ENCODE measurements around the gene C19orf67. TPM values are rescaled to one million over a fixed set of nuclear protein-coding genes. Genes with fewer than 3 reads are reported as not detected.

Gene C19orf67
- total RNA-seq (2014; rRNA removed; shearing (Covaris generic)): not detected in 2 replicates

DNA sequence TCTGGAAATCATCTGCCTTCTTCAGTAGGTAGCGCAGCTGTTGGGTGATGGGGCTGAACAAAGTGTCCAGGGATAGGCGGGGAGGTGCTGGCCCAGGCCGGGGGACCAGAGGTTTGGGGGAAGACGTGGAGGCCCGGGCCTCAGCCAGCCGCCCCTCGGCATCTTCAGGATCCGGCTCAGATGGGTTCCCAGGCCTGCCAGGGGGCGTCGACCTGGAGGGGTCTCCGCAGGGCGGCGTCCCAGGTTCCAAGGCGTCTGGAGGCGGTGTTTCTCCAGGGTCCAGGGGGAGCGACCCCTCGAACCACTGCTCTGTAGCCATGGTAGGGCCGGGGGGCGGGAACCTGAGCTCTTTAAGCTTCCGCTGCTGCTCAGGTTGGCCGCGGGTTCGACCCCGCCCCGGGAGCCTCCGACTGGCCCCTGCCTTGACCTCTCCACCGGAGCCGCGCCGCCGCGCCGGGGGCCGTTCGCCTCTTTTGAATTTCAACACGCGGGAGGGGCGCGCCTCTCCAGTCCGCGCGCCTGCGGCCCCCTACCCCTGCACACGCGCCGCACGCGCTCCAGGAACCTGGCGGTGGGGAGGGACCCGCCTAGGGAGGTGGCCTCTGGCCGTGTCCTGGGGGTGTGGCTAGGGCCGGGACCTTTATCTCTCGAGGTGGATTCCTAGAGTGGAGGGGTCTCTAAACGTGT lies at the start of gene C19orf67:
C19orf67 (minus strand) TSS at position 475 of the 687 bp plus-strand sequence; CDS start at position 319, 156 bp downstream.
- H3K27me3 ChIP-seq (replicated peaks): no peaks in the 10 kb centered on the region
- no peaks in the 10 kb centered on the region for H3K9me3 ChIP-seq (replicated peaks)
- no peak within 1 kb of the TSS for H3K4me3 ChIP-seq
- no peak for DNase-seq (ENCODE audit: low read depth in 1 of 2, low spot score in 2 of 2)
- H3K27ac ChIP-seq: no peak within 1 kb of the TSS
- H3K36me3 ChIP-seq: peaks cover 19% of the 10 kb centered on the region
- H3K4me1 ChIP-seq (replicated peaks): peaks cover 19% of the 10 kb centered on the region

DNA sequence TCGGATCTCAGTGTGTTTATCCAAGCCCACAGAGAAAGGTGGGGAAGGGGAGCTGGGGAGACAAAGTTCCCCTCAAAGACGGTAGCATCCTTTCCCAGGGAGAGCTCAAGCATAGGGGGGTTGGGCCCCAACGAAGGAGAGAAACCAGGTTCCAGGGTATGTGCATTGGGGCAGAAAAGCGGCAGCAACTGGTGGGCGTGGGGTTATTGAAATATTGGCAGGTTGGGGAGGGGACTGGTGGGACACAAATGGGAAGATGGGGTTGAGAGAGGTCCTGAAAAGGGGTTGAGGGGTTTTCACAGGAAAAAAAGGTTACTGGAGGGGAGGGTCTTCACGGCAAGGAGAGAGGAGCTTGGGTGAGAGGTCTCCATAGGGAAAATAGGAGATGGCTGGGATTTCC lies 49.8 kb upstream of the C19orf67 start:
- H3K27ac ChIP-seq: no peak overlapping the region
- H3K4me3 ChIP-seq: peak overlapping the region; percentile 66
- peaks cover 24% of the 10 kb centered on the region for H3K36me3 ChIP-seq
- DNase-seq (ENCODE audit: low read depth in 1 of 2, low spot score in 2 of 2): no peak
- peaks cover 15% of the 10 kb centered on the region for H3K4me1 ChIP-seq (replicated peaks)
- H3K27me3 ChIP-seq (replicated peaks): no peaks in the 10 kb centered on the region
- no peaks in the 10 kb centered on the region for H3K9me3 ChIP-seq (replicated peaks)

DNA sequence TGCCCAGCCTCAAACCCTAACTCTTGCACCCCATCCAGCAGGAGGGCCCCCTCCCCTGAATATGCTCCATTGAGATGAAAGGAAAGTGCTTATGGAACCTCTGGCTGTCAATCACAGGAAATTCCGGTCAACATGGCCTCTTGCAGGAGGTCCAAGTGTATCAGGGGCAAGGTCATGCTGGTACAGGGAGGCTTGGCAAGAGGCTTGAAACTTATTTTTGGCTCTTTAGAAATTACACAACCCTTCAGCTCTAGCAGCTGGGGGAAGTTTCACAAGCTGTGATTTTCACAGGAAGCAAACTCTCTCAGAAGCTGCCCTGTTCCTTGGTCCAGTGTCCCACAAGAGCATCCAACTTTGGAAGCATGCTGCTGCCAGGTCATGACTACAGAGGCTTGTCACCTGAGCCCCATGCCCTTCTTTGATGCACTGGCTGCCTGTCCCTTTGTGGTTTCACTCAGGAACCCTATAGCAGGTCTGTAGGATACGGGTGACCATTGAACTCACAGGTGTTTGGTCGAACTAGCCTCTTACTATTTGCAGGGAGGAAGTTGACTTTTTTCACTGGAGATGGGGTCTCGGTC lies 42.4 kb upstream of the C19orf67 start:
- Histone ChIP-seq H3K27ac (no peak overlapping the region), H3K4me1 (replicated peaks) (no peaks in the 10 kb centered on the region), H3K27me3 (replicated peaks) (no peaks in the 10 kb centered on the region), H3K4me3 (no peak overlapping the region), H3K9me3 (replicated peaks) (no peaks in the 10 kb centered on the region), H3K36me3 (peaks cover 65% of the 10 kb centered on the region)
- DNase-seq (ENCODE audit: low read depth in 1 of 2, low spot score in 2 of 2): no peak

DNA sequence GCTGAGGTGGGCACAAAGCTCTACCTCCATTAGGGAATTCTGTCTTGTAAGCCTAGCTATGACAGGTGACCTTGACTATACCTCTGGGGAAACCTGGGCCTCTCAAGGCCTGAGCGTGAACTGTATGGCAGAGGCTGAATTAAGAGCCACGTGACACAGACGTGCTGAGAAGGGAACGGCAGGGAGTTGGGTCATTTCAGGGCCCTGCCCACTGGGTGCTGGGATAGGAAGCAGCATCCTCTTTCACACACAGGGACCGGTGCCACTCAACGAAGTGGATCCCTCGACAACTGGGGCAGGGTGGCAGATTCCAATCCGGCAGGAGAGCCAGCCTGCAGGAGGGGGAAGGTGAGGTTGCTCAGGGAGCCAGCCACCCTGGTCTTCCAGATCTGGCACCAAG lies 41.6 kb upstream of the C19orf67 start:
- no peaks in the 10 kb centered on the region for H3K9me3 ChIP-seq (replicated peaks)
- no peaks in the 10 kb centered on the region for H3K4me1 ChIP-seq (replicated peaks)
- H3K36me3 ChIP-seq: peaks cover 67% of the 10 kb centered on the region
- no peaks in the 10 kb centered on the region for H3K27me3 ChIP-seq (replicated peaks)
- H3K27ac ChIP-seq: no peak overlapping the region
- DNase-seq (ENCODE audit: low read depth in 1 of 2, low spot score in 2 of 2): no peak
- H3K4me3 ChIP-seq: no peak overlapping the region

DNA sequence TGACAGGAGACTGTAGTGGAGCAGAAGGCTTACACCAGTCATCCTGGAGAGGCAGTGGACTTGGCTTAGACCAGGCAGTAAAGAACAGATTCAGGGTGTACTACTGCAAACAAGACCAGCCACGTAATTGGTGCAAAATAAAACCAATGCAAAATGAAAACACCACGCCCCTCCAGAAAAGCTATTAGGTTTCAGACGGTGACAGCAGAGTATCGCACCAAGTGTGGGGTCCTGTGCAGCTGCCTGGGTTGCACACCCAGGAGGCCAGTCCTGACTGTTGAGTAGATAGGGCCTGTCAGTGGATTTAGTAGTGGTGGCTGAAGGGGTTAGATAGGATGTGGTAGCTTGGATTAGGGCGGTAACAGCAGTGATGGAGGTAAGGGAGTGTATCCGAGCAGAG lies 37.3 kb upstream of the C19orf67 start:
- H3K4me1 ChIP-seq (replicated peaks): peaks cover 8% of the 10 kb centered on the region
- H3K9me3 ChIP-seq (replicated peaks): 0 out of 2 replicates have a peak, but pooled peaks cover 4% of the 10 kb centered on the region

DNA sequence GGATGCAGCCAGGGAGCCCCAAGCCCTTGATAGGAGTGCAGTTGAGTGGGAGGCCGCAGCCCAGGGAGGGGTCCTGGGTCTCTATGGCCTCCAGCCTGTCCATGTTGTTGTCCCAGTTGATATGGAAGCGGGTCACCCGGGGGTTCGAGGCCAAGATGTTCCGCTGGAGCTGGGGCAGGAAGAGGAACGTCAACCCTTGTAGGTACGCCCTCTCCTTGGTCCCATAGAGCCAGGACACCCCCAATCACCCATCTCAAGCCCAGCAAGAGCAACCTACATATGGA lies 34.9 kb upstream of the C19orf67 start:
- no peak overlapping the region for H3K4me3 ChIP-seq
- 0 out of 2 replicates have a peak, but pooled peaks cover 4% of the 10 kb centered on the region for H3K9me3 ChIP-seq (replicated peaks)
- H3K4me1 ChIP-seq (replicated peaks): peaks cover 15% of the 10 kb centered on the region
- H3K27ac ChIP-seq: no peak overlapping the region
- peaks cover 52% of the 10 kb centered on the region for H3K36me3 ChIP-seq
- no peak for DNase-seq (ENCODE audit: low read depth in 1 of 2, low spot score in 2 of 2)
- no peaks in the 10 kb centered on the region for H3K27me3 ChIP-seq (replicated peaks)

More for the DNA sequence above, 37.3 kb upstream of the C19orf67 start:
- DNase-seq (ENCODE audit: low read depth in 1 of 2, low spot score in 2 of 2): no peak
- no peaks in the 10 kb centered on the region for H3K27me3 ChIP-seq (replicated peaks)
- no peak overlapping the region for H3K4me3 ChIP-seq
- no peak overlapping the region for H3K27ac ChIP-seq
- H3K36me3 ChIP-seq: peaks cover 74% of the 10 kb centered on the region

DNA sequence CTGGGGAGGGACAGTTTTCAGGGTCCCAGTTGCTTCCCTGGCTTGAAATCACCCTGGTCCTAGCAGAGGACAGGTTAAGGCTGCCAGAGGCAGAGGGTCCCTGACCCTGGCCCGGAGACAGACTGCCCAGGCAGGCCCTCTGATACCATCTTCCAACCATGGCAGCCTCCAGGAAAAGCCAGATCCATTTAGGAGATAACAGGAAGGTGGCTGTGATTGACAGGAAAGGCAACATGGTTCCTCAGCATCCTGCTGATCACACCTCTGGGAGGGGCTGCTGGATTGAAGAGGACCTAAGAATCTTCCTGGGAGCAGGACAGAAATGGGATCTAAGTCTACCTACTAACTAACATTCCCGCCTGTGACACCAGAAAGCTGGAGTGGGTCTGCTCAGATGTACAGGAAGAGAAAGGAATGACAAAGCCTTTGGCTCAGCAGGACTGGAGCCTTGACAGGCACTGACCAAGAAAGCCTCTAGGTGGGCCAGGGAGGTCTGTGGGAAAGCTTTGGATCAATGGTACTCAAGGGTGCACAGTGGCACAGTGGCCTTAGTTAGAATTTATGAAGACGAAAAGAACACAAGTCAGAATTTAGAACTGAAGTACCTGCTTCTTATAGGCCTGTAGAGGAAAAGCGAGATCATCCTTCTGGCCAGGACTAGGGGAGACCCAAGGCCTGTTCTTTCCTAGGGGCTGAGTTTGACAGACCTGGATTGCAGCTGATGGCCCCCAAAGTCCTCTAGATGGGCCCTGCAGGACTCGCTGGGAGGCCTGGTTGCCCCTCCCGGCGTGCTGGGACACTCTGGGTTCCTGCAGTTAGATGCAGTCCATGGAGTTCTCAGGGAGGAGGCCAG lies 34.3 kb upstream of the C19orf67 start:
- Histone ChIP-seq H3K27ac (no peak overlapping the region), H3K36me3 (peaks cover 46% of the 10 kb centered on the region)

DNA sequence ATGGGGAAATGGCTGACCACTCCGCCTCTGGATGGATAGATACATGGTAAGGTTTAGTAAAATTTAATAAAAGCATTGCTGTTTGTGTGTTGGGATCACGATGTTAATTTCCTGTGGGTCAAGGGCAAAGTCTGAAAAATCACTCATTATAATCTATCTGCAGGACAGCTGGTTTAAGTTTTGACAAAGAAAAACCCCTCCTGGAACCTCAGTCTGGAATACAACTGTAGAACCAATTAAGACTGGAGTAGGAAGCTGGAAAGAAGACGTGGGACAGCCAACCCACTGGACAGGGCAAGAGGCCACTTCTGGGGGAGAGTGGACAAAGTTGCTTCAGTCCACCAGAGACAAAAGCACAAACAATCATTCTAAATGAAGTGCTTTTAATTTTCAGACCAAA lies 33.6 kb upstream of the C19orf67 start:
- no peak overlapping the region for H3K4me3 ChIP-seq
- H3K4me1 ChIP-seq (replicated peaks): peaks cover 15% of the 10 kb centered on the region
- DNase-seq (ENCODE audit: low read depth in 1 of 2, low spot score in 2 of 2): no peak
- no peaks in the 10 kb centered on the region for H3K27me3 ChIP-seq (replicated peaks)
- H3K9me3 ChIP-seq (replicated peaks): 0 out of 2 replicates have a peak, but pooled peaks cover 4% of the 10 kb centered on the region
- no peak overlapping the region for H3K27ac ChIP-seq
- H3K36me3 ChIP-seq: peaks cover 39% of the 10 kb centered on the region

More for the DNA sequence above, 34.3 kb upstream of the C19orf67 start:
- no peaks in the 10 kb centered on the region for H3K27me3 ChIP-seq (replicated peaks)
- peaks cover 15% of the 10 kb centered on the region for H3K4me1 ChIP-seq (replicated peaks)
- 0 out of 2 replicates have a peak, but pooled peaks cover 4% of the 10 kb centered on the region for H3K9me3 ChIP-seq (replicated peaks)
- DNase-seq (ENCODE audit: low read depth in 1 of 2, low spot score in 2 of 2): no peak
- H3K4me3 ChIP-seq: no peak overlapping the region

DNA sequence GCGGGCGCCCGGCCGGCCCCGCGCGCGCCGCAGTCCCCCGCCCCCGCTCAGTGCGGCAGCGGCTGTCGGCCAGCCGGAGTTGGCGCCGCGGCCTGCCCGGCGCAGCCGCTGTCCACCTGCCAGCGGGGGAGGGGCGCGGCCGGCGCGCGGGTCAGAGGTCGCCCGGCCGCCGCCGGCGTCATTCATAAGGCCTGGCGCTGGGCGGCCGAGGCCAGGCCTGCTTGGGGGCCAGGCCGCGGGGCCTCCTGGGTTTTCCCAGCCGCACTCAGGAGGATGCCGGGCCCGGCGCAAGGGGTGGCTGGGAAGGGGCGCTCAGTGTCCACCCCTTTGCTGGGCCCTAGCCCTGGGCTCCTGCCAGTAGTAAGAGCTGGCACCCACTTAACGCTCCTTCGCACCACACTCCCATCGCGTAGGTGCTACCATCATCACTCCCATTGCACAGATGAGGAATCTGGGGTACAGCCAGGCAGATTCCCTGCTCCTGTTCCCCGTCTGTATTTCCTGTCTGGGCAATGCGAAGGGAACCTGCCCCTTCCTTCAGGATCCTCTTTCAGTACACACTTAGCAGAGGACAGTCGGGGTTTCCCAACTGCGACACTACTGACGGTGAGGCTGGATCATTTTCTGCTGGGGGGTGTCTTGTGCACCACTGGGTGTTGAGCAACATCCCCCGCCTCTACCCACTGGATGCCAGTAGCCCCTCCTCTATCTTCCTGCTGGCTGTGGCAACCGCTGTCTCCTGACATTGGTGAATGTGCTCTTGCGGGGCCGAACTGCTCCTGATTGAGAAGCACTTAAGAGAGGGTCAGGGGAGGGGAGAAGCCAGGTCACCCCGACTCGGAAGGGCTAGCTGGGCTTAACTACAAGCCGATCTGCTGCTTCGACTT lies 32.8 kb upstream of the C19orf67 start:
- H3K4me1 ChIP-seq (replicated peaks): peaks cover 15% of the 10 kb centered on the region

DNA sequence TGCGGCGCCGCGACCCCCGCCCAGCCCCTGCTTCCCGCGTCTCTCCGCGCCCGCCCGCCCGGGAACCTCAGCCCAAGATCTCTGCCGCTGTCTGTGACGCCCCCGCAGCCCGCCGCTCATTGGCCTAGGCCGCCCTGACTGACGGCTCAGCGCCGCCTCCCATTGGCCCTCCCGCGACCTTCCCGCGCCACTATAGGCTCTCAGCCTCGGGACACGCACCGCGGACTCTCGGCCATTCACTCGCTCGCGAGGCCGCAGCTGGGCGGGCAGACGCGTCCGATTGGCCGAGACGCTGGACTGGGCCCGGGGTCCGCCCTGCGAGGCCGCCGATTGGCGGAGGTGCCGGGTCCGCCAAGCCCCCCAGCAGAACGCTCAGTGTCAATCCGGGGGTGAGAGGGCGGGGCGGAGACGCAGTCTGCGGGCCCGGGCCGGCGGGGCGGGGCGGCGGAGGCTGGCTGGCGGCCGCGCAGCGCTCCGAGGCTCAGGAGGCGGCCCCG lies 32.1 kb upstream of the C19orf67 start, which contains the start of gene PRKACA:
PRKACA (minus strand) TSS at position 95 of the 497 bp plus-strand sequence. CDS start 215 bp downstream, outside the sequence.
- Histone ChIP-seq H3K27me3 (replicated peaks) (no peaks in the 10 kb centered on the region), H3K4me1 (replicated peaks) (peaks cover 15% of the 10 kb centered on the region), H3K9me3 (replicated peaks) (0 out of 2 replicates have a peak, but pooled peaks cover 4% of the 10 kb centered on the region), H3K27ac (peak within 1 kb of the TSS; percentile 29), H3K4me3 (peak within 1 kb of the TSS; percentile 68), H3K36me3 (peaks cover 32% of the 10 kb centered on the region)
- peak; percentile 96 to 99 for DNase-seq (ENCODE audit: low read depth in 1 of 2, low spot score in 2 of 2)

More for the DNA sequence above, 32.8 kb upstream of the C19orf67 start:
- peak in 1 of 2 experiments; percentile 31 for DNase-seq (ENCODE audit: low read depth in 1 of 2, low spot score in 2 of 2)
- peak overlapping the region; percentile 68 for H3K4me3 ChIP-seq
- H3K36me3 ChIP-seq: peaks cover 35% of the 10 kb centered on the region
- 0 out of 2 replicates have a peak, but pooled peaks cover 4% of the 10 kb centered on the region for H3K9me3 ChIP-seq (replicated peaks)
- no peaks in the 10 kb centered on the region for H3K27me3 ChIP-seq (replicated peaks)
- peak overlapping the region; percentile 29 for H3K27ac ChIP-seq

DNA sequence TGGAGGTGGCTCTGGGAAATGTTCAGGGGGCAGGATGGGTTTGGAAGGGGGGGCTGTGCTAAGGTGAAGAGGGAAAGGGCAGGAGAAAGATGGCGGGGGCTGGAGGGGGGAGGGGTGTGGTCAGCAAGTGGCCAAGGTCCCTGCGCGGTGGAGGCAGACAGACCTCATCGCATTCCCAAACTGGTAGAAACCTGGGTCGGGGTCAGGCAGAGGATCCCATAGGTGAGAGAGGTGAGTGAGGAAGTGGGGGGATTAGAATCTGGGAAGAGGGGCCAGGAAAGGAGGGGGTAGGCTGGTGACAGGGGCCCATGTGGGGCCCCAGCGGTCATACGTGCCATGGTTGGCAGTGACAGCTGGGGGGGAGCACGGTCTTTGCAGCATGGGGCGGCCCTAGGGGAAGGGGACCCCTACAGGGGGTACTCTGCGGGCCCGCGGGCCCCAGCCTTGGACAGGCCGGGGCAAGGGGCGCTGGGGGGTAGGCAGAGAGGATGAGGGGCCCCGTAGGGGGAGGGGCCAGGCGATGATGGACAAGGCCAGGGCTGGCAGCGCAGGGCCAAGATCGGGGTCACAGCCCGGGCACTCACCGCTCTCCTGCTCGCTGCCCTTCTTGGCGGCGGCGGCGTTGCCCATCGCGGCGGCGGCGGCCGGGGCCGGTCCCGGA lies 31.5 kb upstream of the C19orf67 start:
- Histone ChIP-seq H3K27ac (no peak overlapping the region), H3K4me1 (replicated peaks) (peaks cover 15% of the 10 kb centered on the region), H3K9me3 (replicated peaks) (0 out of 2 replicates have a peak, but pooled peaks cover 4% of the 10 kb centered on the region), H3K36me3 (peaks cover 27% of the 10 kb centered on the region), H3K27me3 (replicated peaks) (no peaks in the 10 kb centered on the region), H3K4me3 (peak overlapping the region; percentile 68)
- no peak for DNase-seq (ENCODE audit: low read depth in 1 of 2, low spot score in 2 of 2)

DNA sequence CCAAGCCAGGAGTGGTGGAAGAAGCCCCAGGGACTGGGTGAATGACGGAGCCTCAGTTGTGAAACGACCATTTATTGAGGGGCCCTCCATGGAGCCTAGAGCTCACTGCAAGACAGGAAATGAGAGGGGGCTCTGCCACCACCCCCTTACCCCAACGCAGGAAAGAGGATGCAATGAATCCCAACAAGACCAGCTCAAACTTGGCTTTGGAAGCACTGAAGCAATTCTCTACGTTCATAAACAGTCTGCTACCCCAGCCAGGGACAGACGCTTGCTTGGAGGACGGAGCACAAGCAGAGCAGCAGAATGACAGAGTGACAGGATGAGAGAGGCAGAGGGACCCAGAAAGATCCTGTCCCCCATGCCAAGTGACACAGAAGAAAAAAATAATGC lies 30.9 kb upstream of the C19orf67 start:
- H3K36me3 ChIP-seq: peaks cover 25% of the 10 kb centered on the region
- no peak for DNase-seq (ENCODE audit: low read depth in 1 of 2, low spot score in 2 of 2)
- no peak overlapping the region for H3K27ac ChIP-seq

More for the DNA sequence above, 30.9 kb upstream of the C19orf67 start:
- Histone ChIP-seq H3K4me3 (peak overlapping the region; percentile 68), H3K4me1 (replicated peaks) (peaks cover 15% of the 10 kb centered on the region), H3K27me3 (replicated peaks) (no peaks in the 10 kb centered on the region), H3K9me3 (replicated peaks) (0 out of 2 replicates have a peak, but pooled peaks cover 4% of the 10 kb centered on the region)

Data from SJSA1 (cell line).